GM12878 (cell line): ENCODE data around the gene TMPRSS15.

Experiments
- CEBPB ChIP-seq, 2 experiments: fragments of 150-350 bp in 1 of 2; IDR thresholded peaks; 2 replicates each; pipeline ENCODE4 v1.6.1; 2012 to 2014; ENCODE audit warnings: low read depth in 2 of 2, low read length in 2 of 2, borderline replicate concordance in 1 of 2, inconsistent platforms in 1 of 2
- JUND ChIP-seq: IDR thresholded peaks from 2 replicates; pipeline ENCODE4 v1.6.1; 2012; ENCODE audit warnings: low read depth, mild to moderate bottlenecking, low read length, improper control_type of control experiment, moderate library complexity
- RCOR1 ChIP-seq: conservative IDR thresholded peaks from 2 replicates; pipeline ENCODE4 v1.6.1; 2012; ENCODE audit warnings: low read depth, low read length, improper control_type of control experiment
- RFX5 ChIP-seq: IDR thresholded peaks from 2 replicates; pipeline ENCODE4 v1.6.1; 2011; ENCODE audit warnings: low read depth, low read length, improper control_type of control experiment
- TAF1 ChIP-seq: IDR thresholded peaks from 2 replicates; pipeline ENCODE4 v1.6.1; 2011; ENCODE audit warnings: mild to moderate bottlenecking, low read depth, low read length, borderline replicate concordance
- ZZZ3 ChIP-seq: IDR thresholded peaks from 2 replicates; pipeline ENCODE4 v1.6.1; 2011; ENCODE audit warnings: low read depth; ENCODE audit not compliant: control insufficient read depth, insufficient read length
- TF ChIP-seq, protein P1 (sequence below), 3 experiments: IDR thresholded peaks in 2 of 3; conservative IDR thresholded peaks in 1 of 3; 2 replicates each; pipeline ENCODE4 v1.5.1; 2011; ENCODE audit warnings: low read depth in 3 of 3, low read length in 3 of 3, mild to moderate bottlenecking in 3 of 3, control low read depth in 2 of 3, moderate library complexity in 2 of 3, inconsistent platforms in 1 of 3, mixed read lengths in 1 of 3; ENCODE audit not compliant: control insufficient read depth in 2 of 3, insufficient read depth in 1 of 3; ENCODE audit errors: extremely low read depth in 1 of 3
- TF ChIP-seq, protein P2 (sequence below): IDR thresholded peaks from 2 replicates; pipeline ENCODE4 v1.6.1; 2012; ENCODE audit warnings: low read depth, low read length, improper control_type of control experiment

- TF ChIP-seq RCOR1 (no peak), ZZZ3 (no peak), JUND (no peak), TAF1 (no peak), RFX5 (no peak), CEBPB (IDR thresholded peaks at IDR 0.05; ENCODE audit: borderline replicate concordance in 1 of 2, low read depth in 2 of 2, low read length in 2 of 2) (no peak)
- TF ChIP-seq, protein P1, sequence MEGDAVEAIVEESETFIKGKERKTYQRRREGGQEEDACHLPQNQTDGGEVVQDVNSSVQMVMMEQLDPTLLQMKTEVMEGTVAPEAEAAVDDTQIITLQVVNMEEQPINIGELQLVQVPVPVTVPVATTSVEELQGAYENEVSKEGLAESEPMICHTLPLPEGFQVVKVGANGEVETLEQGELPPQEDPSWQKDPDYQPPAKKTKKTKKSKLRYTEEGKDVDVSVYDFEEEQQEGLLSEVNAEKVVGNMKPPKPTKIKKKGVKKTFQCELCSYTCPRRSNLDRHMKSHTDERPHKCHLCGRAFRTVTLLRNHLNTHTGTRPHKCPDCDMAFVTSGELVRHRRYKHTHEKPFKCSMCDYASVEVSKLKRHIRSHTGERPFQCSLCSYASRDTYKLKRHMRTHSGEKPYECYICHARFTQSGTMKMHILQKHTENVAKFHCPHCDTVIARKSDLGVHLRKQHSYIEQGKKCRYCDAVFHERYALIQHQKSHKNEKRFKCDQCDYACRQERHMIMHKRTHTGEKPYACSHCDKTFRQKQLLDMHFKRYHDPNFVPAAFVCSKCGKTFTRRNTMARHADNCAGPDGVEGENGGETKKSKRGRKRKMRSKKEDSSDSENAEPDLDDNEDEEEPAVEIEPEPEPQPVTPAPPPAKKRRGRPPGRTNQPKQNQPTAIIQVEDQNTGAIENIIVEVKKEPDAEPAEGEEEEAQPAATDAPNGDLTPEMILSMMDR (IDR thresholded peaks at IDR 0.05 in 2 of 3, conservative IDR thresholded peaks at IDR 0.05 in 1 of 3; ENCODE audit: control insufficient read depth in 2 of 3, extremely low read depth in 1 of 3, insufficient read depth in 1 of 3, low read depth in 3 of 3, low read length in 3 of 3) = no peak
- TF ChIP-seq, protein P2, sequence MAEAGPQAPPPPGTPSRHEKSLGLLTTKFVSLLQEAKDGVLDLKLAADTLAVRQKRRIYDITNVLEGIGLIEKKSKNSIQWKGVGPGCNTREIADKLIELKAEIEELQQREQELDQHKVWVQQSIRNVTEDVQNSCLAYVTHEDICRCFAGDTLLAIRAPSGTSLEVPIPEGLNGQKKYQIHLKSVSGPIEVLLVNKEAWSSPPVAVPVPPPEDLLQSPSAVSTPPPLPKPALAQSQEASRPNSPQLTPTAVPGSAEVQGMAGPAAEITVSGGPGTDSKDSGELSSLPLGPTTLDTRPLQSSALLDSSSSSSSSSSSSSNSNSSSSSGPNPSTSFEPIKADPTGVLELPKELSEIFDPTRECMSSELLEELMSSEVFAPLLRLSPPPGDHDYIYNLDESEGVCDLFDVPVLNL = no peak
These were observed 46.3 kb upstream of the TMPRSS15 start for GRCh38 chr21:18449605-18450550.
